GM12875 (cell line): Measurements from ENCODE around the gene GPRIN3.

Source experiments
- H3K4me3 ChIP-seq: one replicate; pipeline ENCODE4 v1.5.1; 2011; ENCODE audit warnings: low read depth, low read length, control low read depth
- TF ChIP-seq, protein P1 (sequence below): IDR thresholded peaks from 2 replicates; pipeline ENCODE4 v1.5.1; 2011; ENCODE audit warnings: low read depth, mild to moderate bottlenecking, control low read depth, inconsistent platforms, low read length, moderate library complexity, borderline replicate concordance; ENCODE audit not compliant: insufficient read depth

GPRIN3 gene

DNA sequence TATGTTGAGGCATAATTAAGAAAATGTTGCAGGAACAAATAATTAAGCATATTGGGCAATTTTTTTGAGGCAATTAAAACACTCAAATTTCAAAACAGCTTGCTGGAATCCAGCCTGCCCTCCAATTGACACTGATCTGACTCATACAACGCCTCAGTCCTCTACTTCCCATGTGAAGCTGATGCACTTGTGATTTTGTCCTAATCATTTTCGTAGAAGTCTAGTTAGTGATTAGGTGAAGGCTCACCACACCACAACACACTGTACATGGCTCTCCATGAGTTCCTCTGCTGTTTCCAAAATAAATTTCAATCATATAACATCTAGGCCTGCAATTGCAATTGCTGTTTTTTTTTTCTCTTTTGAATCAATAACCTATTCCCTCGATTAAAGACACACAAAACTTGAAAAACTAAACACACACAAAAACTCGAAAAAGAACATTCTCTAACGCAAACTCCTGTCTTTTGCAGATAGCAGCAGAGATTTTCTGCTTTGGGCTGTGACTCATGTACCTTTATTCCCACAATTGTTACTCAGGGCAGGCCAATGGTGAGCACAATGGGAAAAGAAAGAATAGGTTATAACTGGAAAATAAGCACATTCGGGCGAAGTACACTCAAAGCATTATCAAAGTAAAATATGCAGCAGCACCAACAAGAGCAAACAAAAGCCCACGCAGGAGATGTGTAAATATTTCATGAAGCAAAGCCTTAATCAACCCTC lies 1.7 kb downstream of the GPRIN3 start:
- H3K4me3 ChIP-seq = no peak overlapping the region
- TF ChIP-seq, protein P1, sequence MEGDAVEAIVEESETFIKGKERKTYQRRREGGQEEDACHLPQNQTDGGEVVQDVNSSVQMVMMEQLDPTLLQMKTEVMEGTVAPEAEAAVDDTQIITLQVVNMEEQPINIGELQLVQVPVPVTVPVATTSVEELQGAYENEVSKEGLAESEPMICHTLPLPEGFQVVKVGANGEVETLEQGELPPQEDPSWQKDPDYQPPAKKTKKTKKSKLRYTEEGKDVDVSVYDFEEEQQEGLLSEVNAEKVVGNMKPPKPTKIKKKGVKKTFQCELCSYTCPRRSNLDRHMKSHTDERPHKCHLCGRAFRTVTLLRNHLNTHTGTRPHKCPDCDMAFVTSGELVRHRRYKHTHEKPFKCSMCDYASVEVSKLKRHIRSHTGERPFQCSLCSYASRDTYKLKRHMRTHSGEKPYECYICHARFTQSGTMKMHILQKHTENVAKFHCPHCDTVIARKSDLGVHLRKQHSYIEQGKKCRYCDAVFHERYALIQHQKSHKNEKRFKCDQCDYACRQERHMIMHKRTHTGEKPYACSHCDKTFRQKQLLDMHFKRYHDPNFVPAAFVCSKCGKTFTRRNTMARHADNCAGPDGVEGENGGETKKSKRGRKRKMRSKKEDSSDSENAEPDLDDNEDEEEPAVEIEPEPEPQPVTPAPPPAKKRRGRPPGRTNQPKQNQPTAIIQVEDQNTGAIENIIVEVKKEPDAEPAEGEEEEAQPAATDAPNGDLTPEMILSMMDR = no peak

DNA sequence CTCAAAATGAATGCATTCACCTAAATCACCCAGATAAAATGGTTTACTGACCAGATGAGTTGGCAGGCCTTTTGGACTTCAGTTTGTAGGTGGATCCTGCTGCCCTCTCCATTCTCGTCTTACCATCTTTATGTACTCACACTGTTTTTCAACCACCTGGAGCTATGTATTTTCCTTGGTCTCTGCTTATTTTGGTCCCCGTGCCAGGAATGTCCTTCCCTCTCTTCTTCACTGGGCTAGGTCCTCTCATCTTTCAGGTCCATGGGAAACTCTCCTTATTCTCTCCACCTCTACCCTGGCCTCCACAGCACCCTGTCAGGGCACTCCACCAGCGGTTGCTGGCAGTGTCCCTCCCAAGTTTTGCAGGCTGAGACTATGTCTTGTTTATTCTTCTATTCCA lies 2.6 kb downstream of the GPRIN3 start:
- TF ChIP-seq, protein P1 = no peak
- H3K4me3 ChIP-seq = no peak overlapping the region

DNA sequence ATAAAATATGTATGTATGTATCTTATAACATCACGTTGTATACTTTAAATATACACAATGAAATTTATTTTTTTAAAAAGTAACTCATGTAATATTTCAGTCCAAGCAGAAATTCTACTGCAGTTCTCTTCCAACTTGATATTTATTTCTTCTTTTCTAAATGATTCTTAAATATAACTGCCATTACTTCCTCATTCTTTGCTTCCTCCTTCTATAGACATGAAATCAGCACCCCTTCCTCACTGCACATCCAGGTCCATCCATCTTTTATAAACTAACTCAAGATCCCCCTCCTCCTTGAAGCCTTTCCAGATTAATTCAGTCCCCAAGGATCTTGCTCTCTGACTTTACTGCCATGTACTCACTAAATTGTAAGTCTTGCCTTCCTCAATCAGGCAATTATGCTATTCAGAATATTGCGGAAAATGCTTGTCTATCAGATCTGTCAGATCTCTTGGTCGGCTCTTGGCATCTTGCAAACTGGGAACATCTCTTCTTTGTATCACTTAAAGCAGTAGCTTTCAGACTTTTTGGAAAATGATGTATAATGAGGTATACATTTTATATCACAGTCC lies 3.7 kb downstream of the GPRIN3 start:
- TF ChIP-seq, protein P1 = no peak
- no peak overlapping the region for H3K4me3 ChIP-seq

DNA sequence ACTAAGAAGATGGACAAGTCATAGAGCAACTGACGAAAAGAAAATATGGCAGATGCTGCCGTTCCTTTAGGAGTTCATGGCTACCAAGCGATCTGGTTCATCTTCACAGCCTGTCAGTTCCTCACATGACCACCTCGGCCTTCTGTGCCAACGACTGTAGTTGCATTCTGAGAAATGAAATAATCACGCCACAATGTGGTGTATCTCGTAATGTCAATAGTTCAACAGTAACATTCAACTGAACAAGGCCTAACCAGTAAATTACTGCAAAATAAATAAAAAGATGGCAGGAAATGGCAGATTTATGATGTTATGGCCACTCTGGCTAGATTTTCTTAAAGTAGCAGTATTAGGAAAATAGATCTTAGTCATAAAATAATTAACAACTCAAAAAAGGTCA lies 4.4 kb downstream of the GPRIN3 start:
- H3K4me3 ChIP-seq = no peak overlapping the region
- TF ChIP-seq, protein P1 = no peak

DNA sequence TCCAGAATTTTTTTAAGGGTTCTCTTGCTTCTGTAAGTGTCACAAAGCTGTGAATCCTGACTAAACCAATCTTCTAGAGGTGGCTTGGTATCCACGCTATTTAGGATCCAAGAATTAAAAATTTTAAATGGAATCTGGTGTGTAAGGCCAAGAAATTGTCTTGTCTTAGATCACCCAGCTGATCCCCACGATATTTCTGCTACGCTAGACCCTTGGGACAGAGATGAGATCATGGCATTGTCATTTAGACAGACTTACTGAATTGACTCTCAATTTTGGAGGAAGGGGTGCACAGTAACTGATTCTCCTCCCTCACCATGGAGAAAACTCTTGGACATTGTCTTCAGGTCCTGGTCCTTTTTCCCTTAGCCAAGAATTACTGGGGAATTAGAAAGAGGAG lies 5.7 kb downstream of the GPRIN3 start:
- H3K4me3 ChIP-seq = no peak overlapping the region
- TF ChIP-seq, protein P1 = no peak

DNA sequence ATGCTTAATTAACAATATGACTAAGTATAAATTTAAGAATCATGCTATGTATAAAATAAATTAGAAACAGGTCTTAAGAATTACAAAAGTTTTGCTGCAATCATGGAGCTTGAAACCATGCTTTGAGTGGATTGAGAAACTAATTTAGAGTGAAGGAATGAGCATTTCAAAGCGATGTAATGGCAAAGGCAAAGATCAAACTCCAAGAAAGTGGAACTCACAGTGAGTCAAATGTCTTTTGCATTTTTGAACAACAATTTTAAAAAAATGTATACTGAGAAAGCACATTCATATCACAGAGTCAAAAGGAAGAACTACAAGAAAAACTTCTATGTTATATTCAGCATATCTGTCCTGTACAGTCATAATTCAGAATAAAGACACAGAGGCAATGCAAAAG lies 6.6 kb downstream of the GPRIN3 start:
- H3K4me3 ChIP-seq = no peak overlapping the region
- TF ChIP-seq, protein P1 = no peak

DNA sequence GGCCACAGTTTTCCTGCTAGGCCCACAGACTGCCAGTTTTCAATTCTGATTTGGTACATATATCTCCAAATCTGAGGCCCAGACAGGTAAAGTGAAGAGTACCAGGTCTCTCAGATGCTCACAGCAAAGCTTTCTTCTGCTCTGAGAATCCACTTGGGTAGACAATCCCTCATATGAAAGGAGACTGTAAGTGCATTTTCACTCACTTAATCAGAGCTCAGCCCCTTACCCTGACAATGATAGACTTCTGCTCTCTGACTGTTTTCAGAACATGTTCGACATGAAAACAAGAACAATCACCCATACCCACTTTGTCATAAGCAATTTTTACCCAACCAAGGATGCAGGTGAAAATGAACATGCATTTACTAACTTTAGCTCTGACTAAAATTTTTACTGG lies 7.1 kb downstream of the GPRIN3 start:
- no peak overlapping the region for H3K4me3 ChIP-seq
- TF ChIP-seq, protein P1 = no peak
